Measurements from ENCODE around the gene CPNE4.

Gene CPNE4

GRCh38 chr3:131795390-131796090 is 239.3 kb downstream of the CPNE4 start:
- DNase-seq: no peak

GRCh38 chr3:131794766-131795388 is 239.9 kb downstream of the CPNE4 start:
- peak; percentile 26 for DNase-seq

DNA sequence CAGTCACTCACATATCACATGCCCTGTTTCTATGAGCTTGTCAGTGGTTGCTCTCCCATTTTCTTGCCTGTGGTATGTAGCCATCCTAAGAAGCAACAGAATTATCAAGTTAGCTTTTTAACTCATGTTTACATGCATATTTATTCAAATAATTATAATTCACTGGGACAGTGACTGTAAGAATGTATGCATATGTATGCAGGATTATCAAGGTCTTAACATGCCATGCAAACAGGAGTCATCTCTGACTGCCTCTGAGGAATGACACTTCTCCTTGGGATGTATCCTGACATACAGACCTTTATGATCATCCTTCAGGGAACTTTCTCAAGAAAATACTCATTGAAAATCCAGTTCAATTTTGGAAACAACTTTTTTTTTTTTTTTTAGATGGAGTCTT is 240.9 kb downstream of the CPNE4 start:
- DNase-seq: no peak

DNA sequence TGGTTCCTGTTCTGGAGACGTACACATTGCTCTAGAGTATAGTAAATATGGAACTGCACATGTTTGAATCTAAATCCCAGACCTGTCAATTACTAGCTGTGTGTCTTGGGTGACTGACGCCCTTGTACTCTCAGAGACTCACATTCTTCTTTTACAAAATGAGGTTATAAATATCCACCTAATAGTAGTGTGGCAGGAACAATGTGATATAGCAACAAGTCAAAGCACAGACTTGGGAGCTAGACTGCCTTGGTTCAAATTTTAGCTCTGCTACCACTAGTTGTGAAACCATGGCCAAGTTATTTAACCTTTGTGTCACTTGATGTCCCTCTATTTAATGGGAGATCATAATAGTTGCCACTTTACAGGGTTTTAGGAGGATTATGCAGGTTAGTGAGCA is 245.6 kb downstream of the CPNE4 start:
- no peak for DNase-seq

DNA sequence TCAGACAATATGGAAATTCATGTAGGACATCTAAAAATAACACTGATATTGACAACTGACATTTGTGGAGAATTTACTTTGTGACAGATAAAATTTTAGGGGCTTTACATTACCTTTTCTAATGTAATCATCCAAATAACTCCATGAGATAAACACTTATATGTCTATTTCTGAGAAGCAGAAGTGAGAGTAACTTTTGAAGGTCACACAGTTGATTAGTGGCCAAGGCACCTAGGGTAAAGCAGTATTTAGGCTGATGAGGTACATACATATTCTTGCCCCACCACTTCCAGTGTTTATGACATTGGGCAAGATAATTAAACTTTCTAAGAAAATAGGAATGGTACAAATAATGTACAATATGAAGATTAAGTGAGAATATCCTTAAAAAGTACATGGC is 248.4 kb downstream of the CPNE4 start:
- DNase-seq: no peak

DNA sequence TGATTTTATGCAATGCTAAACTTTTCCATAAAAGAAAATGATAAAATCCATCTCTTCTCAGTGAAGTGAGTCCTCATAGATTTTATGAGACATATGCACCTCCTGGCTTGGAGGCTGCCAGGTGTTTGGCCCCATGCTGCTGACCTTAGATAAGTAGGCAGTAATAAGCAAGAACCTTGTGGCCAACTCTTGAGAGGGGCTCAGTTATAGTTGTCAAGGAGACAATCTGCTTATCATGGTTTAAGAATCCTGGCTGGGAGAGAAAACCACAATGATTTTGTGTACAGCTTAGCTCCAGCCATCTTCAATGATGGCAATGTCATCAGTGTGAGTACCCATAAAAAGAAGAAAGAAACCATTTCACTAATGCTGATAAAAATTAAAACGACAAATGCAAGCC is 252.1 kb downstream of the CPNE4 start:
- DNase-seq: no peak

DNA sequence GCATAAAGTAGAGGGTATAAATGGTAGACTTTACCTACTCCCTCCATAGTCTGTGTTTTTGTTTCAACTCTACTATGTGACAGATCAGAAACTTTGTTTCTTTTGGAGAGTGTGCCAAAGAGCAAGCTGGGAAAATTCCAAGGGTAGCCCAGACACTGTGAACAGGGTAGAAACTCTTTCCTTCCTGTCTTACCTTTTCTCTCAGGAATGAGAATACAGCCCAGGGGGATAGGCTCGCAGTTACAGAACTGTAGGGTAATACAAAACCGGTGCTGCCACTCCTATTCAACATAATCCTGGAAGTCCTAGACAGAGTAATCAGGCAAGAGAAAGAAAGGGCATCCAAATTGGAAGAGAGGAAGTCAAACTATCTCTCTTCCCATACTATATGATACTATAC is 256.3 kb downstream of the CPNE4 start:
- no peak for DNase-seq

- no peak for DNase-seq
Observed at GRCh38 chr3:131775650-131776049, 259.2 kb downstream of the CPNE4 start.

DNA sequence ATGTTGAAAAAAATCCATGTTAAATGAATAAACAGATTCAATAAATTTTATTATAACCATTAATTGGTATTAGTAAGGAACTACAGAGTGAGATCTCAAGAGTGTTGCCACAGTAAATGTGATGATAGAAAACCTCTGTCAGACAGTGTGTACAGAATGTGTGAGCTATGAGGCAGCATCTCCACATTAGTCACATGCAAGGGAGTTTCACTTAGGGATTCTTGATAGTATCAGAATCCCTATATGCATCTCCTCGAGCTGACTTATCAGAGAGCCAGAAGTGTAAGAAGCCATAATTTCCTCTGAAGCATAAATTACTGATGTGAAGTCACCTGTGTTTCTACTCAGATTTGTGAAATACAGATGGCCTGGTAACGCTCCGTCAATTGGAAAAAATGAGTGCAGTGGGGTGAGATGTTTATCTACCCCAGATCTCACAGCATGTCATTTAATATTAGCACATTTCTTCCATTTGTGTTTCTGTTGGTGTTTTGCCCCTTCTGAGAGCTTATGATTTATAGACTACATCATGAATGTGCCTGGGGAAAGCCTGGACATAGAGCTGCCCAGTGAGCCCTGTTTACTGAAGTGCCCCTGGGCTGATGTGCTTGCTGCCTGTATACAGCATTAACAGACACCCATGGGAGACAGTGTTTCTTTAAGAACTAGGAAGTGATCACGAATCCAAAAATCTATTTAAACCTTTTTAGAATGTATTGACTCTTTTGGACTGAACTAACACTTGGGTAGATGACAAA is 262.4 kb downstream of the CPNE4 start:
- DNase-seq: no peak

DNA sequence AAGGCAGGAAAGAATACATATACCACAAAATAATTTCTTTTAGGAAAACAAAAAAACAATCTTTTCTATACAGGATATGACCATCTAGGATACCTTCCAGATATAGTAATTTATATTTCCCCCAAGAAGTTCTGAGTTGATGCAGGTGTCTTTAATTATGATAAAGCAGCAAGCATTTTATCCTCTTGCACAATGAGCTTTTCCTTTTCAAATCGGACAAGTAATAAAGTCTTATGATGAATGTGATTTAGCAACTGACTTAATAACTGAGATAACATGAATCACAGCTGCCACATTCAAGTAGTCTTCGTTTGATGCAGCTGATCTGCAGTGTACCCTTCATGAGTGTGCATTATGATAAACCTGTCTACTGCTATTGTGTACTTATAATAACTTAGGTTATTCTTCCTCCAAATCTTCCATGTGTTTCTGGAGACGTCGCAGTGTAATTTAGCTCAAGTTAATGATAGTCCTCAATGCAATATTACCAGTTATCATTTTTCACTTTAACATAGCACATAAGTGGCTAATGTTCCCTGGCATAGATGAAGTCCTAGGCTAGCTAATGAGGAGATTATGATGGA is 271.7 kb downstream of the CPNE4 start:
- no peak for DNase-seq

DNA sequence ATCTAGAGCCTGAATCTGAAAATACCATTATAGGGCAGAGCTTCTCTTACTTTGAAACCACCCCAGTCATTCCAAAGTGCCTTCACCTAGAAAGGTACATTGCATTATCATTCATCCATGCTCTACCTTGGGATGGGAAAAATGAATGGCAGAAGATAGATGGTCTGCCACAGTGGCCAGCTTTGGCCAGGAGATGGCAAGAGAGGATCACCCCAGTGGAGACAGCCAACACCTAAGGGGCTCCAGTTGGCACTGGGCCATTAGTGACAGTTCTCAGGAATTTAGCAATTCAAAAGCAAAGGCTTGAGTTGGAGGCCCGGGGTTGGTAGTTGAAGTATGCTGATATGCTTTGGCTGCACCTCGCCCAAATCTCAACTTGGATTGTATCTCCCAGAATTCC is 278.4 kb downstream of the CPNE4 start:
- no peak for DNase-seq

GRCh38 chr3:131755380-131755779 is 279.4 kb downstream of the CPNE4 start:
- no peak for DNase-seq

DNA sequence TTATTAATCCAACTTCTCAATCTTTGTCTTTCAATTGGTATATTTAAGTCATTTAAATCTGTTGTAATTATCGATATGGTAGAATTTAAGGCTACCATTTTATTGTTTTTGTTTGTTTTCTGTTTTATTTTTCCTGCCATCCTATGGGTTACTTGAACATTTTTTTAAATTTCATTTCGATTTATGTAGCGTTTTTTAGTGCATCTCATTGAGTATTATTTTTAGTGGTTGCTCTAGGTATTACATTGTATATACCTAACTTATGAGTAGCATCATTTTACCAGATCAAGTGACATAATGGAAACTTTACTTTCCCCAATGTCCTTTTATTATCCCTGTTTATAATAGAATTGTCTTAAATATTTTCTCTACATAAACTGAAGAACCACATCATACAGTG is 284.6 kb downstream of the CPNE4 start:
- DNase-seq: no peak

GRCh38 chr3:131749826-131750225 is 285.0 kb downstream of the CPNE4 start:
- DNase-seq: no peak

DNA sequence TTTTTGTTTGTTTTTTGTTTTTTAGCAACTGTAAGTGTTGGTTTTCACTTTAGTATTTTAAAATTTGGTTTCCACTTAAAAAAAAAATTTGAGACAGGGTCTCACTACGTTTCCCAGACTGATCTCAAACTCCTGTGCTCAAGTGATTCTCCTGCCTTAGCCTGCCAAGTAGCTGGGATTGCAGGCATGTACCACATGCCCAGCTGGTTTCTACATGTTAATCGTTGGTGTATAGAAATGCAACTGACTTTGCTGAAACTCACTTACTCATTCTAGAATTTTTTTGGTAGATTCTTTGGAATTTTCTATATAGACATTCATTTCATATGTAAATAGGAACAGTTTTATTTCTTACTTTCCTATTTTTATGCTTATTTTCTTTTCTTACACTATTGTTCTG is 287.3 kb downstream of the CPNE4 start:
- no peak for DNase-seq

GRCh38 chr3:131744765-131745164 is 290.0 kb downstream of the CPNE4 start:
- no peak for DNase-seq

DNA sequence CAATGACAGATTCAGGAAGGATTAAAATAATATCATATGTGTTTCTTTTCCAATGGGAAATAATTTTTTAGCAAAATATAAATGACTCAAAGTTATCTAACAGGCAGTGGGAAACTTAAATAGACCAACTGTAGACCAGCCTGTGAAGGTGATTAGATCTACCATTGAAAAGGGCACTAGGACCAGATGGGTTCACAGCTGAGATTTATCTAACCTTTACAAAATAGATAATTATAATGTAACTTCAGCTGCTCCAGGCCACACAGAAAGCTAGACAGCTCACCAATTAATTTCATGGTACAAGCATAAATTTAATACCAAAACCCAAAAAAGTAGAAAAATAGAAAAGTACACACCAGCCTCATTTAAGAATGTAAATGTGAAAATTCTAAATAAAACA is 291.7 kb downstream of the CPNE4 start:
- no peak for DNase-seq

DNA sequence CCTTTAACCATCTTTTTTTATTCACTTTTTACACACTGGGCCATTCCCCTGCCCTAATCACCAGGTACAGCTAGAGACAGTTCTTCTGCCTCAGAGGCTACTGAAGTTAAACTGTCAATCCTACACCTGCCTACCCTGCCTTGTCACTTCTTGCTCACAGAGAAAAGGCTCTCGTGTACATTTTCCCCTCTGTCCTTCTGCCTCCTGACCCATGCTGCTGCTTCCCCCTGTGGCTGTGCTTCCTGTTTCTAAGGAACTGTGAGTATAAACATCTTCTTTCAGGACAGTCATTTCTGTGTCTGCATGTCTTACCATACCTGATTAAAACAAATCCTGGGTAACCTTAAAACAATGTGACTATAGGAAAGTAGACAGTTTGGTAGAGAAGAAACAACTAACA is 295.6 kb downstream of the CPNE4 start:
- DNase-seq: no peak

DNA sequence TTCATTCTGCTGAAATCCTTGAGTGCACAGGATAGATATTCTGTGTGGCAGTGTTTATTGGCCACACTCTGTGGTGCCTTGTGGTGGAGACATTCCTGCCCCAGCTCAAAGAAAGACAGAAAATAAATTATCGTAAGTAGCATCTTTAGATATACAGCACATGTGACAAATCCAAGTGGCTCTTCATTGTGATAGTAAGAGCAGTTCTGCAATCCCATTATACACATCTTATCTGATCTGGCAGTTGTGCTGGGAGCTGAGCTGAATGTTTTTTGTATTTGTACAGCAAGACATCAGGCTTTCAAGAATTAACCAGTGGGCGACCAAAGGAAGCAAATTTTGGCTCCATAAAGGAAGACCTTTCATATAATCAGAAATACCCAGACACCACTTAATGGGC is 296.7 kb downstream of the CPNE4 start:
- no peak for DNase-seq

DNA sequence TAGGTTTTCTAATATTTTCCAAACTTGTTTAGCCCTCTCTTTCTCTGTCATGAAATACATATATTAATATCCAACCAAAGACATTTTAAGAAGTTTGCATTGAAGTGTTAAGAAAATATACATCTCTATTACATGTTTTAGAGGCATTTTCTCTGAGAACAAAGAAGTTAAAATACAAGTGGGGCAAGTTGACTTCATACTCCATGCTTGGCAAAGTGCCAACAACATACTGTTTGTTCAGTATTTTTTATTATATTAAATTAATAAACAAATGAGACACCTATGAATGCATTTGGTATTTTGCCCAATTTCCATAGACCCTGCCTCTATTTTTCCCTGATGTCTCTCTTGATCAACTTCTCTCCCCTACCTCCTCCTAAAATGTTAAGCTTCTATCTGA is 299.3 kb downstream of the CPNE4 start:
- DNase-seq: no peak

GRCh38 chr3:131735116-131735515 is 299.7 kb downstream of the CPNE4 start:
- no peak for DNase-seq

- no peak for DNase-seq
Observed at GRCh38 chr3:131733086-131733841, 301.6 kb downstream of the CPNE4 start.

DNA sequence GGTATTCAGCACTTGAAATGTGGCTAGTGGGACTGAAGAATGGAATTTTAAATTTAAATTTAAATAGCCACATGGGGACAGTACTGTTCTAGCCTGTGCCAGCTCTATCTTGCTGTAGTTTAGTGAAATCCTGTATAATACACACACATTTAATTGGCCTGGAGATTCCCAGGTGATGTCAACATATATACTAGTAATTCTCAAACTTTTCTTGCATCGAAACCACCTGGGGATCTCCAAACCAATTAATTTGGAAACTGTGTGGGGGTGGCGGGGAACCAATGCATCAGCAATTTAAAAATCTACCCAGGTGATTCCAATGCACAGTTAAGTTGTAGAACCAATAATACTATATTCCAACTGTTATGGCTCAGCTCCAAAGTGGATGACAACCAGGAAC is 303.1 kb downstream of the CPNE4 start:
- DNase-seq: no peak

Measured in femur (tissue), 1 donor.